Body of pancreas (tissue), 4 donors: ENCODE results near the gene ADORA1. TPM values are rescaled to one million over a fixed set of nuclear protein-coding genes. Genes with fewer than 3 reads are reported as not detected.

Source experiments
- ATAC-seq: fragments of 150-250 bp; one replicate; pipeline ENCODE4 v1.9.1; 2016
- DNase-seq, 4 donors: peaks; one replicate each; pipeline ENCODE4 v3.0.0-alpha.2; 2019
- H3K27ac ChIP-seq, 4 donors: fragments of 200-600 bp; sonication (generic); 1 replicate in 3 of 4; 2 replicates in 1 of 4; pipeline versions ENCODE4 v1.5.1 to v1.6.1; 2016 to 2019; ENCODE audit warnings: mild to moderate bottlenecking in 1 of 4, mixed read lengths in 1 of 4, moderate library complexity in 1 of 4
- H3K27me3 ChIP-seq, 2 donors: fragments of 200-600 bp; sonication (generic); one replicate each; pipeline ENCODE4 v1.6.0; 2016; ENCODE audit warnings: mild to moderate bottlenecking in 1 of 2
- H3K36me3 ChIP-seq, 2 donors: fragments of 200-600 bp; sonication (generic); replicated peaks in 1 of 2; 2 replicates each; pipeline ENCODE4 v1.5.1; 2016; ENCODE audit warnings: low read depth in 2 of 2; ENCODE audit not compliant: insufficient read depth in 1 of 2
- H3K4me1 ChIP-seq: fragments of 200-600 bp; sonication (generic); one replicate; pipeline ENCODE4 v1.6.0; 2016
- H3K4me3 ChIP-seq, 2 donors: fragments of 200-600 bp; sonication (generic); 1 replicate in 1 of 2; 2 replicates in 1 of 2; pipeline ENCODE4 v1.5.1; 2016 to 2019
- H3K9me3 ChIP-seq, 3 donors: fragments of 200-600 bp; sonication (generic); 1 replicate in 2 of 3; 2 replicates in 1 of 3; pipeline ENCODE4 v1.5.1; 2016
- POLR2A ChIP-seq, 3 donors: fragments of 450-650 bp; IDR thresholded peaks; one replicate each; pipeline ENCODE4 v1.6.1; 2016; ENCODE audit warnings: antibody characterized with exemption in 3 of 3, mild to moderate bottlenecking in 2 of 3
- WGBS, 2 donors: methylation state at CpG; one replicate each; pipeline ENCODE4 v1.1.5; 2017; 5-methylcytosine and 5-hydroxymethylcytosine counted together
- intact Hi-C: fragments of 100-400 bp; cut with DNase I; formaldehyde crosslinking; loops from one replicate; pipeline ENCODE4 v1.15.1; 2023
- total RNA-seq, 2 donors: library from RNA; depleted of rRNA; stranded (reverse); fragments of >200 nt; gene quantifications; one replicate each; pipeline ENCODE4 v1.1.0, GENCODE V29; 2016
- TF ChIP-seq, protein P1 (sequence below), 7 experiments: fragments of 450-650 bp in 4 of 7; fragments of 200-600 bp in 3 of 7; sonication (generic) in 3 of 7; IDR thresholded peaks; one replicate each; pipeline ENCODE4 v1.5.1; 2016 to 2019; ENCODE audit warnings: antibody characterized with exemption in 7 of 7

Gene ADORA1
- total RNA-seq, 2 donors from 2014 or later, result 16.1 to 21.1 TPM

DNA sequence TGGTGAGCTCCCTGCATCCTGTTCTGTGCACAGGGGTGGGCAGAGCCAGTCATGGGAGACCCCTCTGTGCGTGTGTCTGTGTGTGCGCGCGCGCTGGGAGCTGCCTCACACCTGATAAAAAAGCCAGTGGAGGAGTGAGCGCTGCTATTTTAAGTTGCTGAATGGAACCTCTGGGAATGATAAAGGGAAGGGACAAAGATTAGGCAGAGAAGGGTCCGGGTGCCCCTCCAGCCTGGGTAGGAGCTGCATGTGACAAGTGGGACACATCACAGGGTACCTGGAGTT lies 847 bp downstream of the ADORA1 start:
- 8 to 18% methylated on average over 6 to 7 of the region's 7 CpGs for WGBS, 2 donors
- no peak for DNase-seq
- peak overlapping the region in 3 of 4 donors; percentile 59 to 86 (median 78) for H3K27ac ChIP-seq

DNA sequence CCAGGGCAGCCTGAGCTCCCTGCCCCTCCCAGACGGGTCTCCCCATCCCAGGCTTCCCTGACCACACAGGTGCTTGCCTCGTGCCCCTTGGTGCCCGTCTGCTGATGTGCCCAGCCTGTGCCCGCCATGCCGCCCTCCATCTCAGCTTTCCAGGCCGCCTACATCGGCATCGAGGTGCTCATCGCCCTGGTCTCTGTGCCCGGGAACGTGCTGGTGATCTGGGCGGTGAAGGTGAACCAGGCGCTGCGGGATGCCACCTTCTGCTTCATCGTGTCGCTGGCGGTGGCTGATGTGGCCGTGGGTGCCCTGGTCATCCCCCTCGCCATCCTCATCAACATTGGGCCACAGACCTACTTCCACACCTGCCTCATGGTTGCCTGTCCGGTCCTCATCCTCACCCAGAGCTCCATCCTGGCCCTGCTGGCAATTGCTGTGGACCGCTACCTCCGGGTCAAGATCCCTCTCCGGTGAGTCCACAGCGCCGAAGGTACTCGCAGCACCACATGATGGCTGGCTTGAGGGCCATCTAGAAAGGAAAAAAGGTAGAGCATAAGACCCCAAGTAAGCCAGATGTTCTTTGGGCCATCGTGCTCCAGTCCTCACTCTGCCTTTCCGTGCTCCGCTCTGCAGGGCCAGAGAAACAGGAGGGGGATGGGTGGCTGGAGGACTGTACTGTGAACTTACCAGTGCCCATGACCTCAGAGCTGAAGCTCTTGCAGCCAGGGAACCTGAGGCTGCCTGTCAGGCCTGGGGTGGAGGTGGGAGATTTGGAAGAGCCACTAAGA lies 1.4 kb downstream of the ADORA1 start:
- DNase-seq (no peak), ATAC-seq (no peak)
- WGBS, 2 donors, result 71 to 86% methylated on average over 11 to 29 of the region's 29 CpGs
- H3K4me1 ChIP-seq, result peaks cover 71% of the 10 kb centered on the region
- H3K27me3 ChIP-seq, result no peaks in the 10 kb centered on the region
- H3K36me3 ChIP-seq, result no peaks in the 10 kb centered on the region
- peak overlapping the region; percentile 45 to 86 (median 68) for H3K27ac ChIP-seq
- H3K4me3 ChIP-seq, result no peak overlapping the region
- H3K9me3 ChIP-seq, result no peaks in the 10 kb centered on the region
- intact Hi-C loops, result no loop called here
- no peak for TF ChIP-seq POLR2A (IDR thresholded peaks at IDR 0.05)
- TF ChIP-seq, protein P1, sequence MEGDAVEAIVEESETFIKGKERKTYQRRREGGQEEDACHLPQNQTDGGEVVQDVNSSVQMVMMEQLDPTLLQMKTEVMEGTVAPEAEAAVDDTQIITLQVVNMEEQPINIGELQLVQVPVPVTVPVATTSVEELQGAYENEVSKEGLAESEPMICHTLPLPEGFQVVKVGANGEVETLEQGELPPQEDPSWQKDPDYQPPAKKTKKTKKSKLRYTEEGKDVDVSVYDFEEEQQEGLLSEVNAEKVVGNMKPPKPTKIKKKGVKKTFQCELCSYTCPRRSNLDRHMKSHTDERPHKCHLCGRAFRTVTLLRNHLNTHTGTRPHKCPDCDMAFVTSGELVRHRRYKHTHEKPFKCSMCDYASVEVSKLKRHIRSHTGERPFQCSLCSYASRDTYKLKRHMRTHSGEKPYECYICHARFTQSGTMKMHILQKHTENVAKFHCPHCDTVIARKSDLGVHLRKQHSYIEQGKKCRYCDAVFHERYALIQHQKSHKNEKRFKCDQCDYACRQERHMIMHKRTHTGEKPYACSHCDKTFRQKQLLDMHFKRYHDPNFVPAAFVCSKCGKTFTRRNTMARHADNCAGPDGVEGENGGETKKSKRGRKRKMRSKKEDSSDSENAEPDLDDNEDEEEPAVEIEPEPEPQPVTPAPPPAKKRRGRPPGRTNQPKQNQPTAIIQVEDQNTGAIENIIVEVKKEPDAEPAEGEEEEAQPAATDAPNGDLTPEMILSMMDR (IDR thresholded peaks at IDR 0.05), result no peak

More for the DNA sequence above, 847 bp downstream of the ADORA1 start:
- Histone ChIP-seq H3K27me3 (no peaks in the 10 kb centered on the region), H3K36me3 (no peaks in the 10 kb centered on the region), H3K9me3 (no peaks in the 10 kb centered on the region), H3K4me3 (peak overlapping the region in 1 of 2 donors; percentile 10), H3K4me1 (peaks cover 66% of the 10 kb centered on the region)
- no peak for ATAC-seq
- intact Hi-C loops, result no loop called here
- TF ChIP-seq, protein P1 (IDR thresholded peaks at IDR 0.05), result no peak
- peak in 1 of 3 donors; percentile 7 for TF ChIP-seq POLR2A (IDR thresholded peaks at IDR 0.05)

DNA sequence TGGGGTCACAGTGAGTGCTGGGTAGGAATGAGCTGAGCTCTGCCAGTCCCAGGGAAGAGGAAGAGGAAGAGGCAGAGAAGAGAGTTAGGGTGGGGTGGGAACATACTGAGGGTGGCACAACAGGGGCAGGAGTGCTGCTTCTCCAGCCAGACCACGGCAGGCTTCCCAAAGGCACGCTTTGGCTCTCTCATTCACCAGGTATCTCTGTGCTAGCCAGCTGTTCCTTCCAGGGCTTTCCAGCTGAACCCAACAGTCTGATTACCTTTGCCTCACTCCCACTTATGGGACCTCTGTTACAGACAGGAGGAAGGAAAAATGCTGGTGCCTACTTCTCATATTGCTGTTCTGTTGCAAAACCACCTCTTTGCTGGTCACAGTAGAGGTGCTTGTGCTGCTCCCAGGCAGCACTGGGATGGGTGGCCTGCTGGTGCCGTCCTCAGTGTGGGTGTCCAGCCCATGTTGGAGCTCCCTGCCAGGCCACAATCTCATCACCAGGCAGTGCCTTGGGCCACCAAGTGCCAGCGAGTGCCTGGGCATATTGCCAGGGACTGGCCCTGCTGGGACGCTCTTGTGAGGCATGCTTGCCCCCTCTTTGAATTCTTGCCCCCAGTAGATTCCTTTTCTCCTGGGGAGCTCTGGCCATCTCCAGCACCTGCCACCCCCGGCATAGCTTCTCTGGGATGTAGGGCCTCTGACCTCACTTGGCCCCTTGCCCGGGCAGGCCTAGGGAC lies 2.1 kb downstream of the ADORA1 start:
- WGBS, 2 donors, result 21 to 40% methylated on average over 4 to 7 of the region's 7 CpGs
- Histone ChIP-seq H3K27me3 (no peaks in the 10 kb centered on the region), H3K9me3 (no peaks in the 10 kb centered on the region), H3K36me3 (no peaks in the 10 kb centered on the region), H3K4me3 (no peak overlapping the region), H3K27ac (peak overlapping the region; percentile 45 to 86 (median 68)), H3K4me1 (peaks cover 77% of the 10 kb centered on the region)
- intact Hi-C loops, result no loop called here
- TF ChIP-seq, protein P1 (IDR thresholded peaks at IDR 0.05), result no peak
- TF ChIP-seq POLR2A (IDR thresholded peaks at IDR 0.05), result peak in 1 of 3 donors; percentile 21
- ATAC-seq (peak; percentile 51), DNase-seq (peak; percentile 63 to 85 (median 80))

DNA sequence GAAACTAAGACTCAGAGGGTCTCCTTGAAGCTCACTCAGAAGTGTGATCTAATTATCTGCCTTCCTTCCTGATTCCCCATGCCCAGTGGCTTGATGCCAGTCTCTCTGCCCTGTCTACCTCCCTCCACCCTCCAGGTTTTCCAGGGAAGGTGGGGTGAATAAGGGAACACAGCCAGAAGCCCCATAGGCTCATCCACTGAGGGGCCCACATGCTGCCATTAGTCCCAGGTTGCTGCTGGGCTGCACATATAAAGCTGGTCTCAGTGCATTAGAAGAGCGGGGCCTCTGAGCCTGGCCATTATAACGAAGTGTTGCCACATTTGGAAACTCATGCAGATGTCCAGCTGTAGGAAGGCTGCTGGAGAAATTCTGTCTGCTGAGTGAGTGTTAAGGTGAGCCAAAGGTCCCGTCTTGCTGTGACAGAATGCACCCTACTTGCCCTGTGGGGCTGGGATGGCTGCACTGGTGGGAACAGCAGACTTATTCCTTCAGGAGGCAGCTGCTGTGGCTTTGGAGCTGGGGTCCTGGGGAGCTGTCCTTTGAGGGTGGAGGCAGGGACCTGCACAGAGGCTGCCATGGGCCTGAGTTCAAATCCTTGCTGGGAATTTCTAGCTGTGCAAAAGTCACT lies 2.9 kb downstream of the ADORA1 start:
- H3K27me3 ChIP-seq, result no peaks in the 10 kb centered on the region
- 54% methylated on average over 3 of the region's 3 CpGs; no CpG with 5 or more reads in 1 of the 2 donors for WGBS, 2 donors
- H3K9me3 ChIP-seq, result no peaks in the 10 kb centered on the region
- H3K36me3 ChIP-seq, result no peaks in the 10 kb centered on the region
- ATAC-seq (peak; percentile 3), DNase-seq (peak in 1 of 4 donors; percentile 47)
- peak overlapping the region in 3 of 4 donors; percentile 59 to 86 (median 78) for H3K27ac ChIP-seq
- H3K4me1 ChIP-seq, result peaks cover 78% of the 10 kb centered on the region
- no peak overlapping the region for H3K4me3 ChIP-seq
- intact Hi-C loops, result no loop called here
- no peak for TF ChIP-seq POLR2A (IDR thresholded peaks at IDR 0.05)
- TF ChIP-seq, protein P1 (IDR thresholded peaks at IDR 0.05), result no peak
